ENCODE measurements around the gene ATP5F1B.

Gene ATP5F1B

GRCh38 chr12:56622535-56622934 is 23.2 kb downstream of the ATP5F1B start:
- no peak for DNase-seq (ENCODE audit: low read depth in 2 of 2)

DNA sequence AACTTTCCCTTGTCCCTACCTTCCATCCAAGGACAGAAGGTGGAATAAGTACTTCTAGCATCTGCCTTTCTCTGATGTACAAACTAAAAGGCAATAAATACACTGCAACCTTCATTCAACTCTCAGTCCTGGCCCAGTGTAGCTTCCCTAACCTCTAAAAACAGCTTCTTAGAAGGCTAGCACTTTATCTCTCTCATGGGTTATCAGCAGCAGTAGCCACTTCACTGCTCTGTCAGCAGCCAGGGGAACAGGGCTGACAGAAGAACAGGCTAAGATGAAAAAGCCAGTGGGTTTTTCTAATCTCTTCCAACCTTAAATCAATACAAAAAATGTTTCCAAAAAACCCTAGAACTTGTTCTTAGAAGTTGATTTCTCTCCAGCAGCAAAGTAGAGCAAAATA is 28.9 kb downstream of the ATP5F1B start:
- DNase-seq (ENCODE audit: low read depth in 2 of 2): no peak

DNA sequence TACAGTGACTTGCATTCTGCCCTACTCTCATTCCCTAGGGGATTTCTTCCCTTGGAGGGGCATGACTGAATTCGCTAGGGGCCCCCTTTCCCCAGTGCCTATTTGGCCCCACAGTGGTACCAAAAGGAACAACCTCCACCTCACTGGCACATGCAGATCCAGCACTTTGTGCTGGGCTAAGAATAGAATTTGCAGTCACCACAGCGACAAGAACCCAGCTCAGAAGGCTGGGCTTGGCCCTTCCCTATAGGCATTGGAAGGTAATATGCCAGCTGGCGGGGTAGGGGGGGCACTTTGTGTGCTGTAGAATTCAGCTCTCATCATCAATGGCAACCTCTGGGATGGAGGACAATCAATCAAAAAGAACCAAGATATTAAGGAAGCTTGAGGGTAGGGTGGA is 29.5 kb downstream of the ATP5F1B start:
- no peak for DNase-seq (ENCODE audit: low read depth in 2 of 2)

DNA sequence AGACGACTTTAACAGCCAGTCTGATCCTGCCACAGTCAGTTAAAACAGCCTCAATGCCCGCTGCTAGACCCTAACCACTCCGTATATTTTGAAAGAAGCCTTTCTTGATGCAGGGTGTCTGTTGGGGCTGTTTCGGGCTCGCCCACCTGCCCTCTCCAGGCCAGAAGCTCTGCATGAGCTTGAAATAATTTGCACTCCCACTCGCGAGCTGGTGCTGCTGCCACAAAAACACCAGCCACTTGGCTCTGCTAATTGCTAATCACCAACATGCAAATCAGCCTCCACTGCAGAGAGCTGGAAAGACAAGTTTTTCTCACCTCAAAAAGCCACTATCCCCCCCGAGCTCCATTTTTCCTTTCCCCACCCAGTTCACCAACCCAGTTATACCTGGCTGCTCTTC is 31.2 kb downstream of the ATP5F1B start:
- no peak for DNase-seq (ENCODE audit: low read depth in 2 of 2)

GRCh38 chr12:56604355-56604754 is 41.4 kb downstream of the ATP5F1B start:
- no peak for DNase-seq (ENCODE audit: low read depth in 2 of 2)

- no peak for DNase-seq (ENCODE audit: low read depth in 2 of 2)
These were observed 43.5 kb downstream of the ATP5F1B start for GRCh38 chr12:56602239-56602638.

DNA sequence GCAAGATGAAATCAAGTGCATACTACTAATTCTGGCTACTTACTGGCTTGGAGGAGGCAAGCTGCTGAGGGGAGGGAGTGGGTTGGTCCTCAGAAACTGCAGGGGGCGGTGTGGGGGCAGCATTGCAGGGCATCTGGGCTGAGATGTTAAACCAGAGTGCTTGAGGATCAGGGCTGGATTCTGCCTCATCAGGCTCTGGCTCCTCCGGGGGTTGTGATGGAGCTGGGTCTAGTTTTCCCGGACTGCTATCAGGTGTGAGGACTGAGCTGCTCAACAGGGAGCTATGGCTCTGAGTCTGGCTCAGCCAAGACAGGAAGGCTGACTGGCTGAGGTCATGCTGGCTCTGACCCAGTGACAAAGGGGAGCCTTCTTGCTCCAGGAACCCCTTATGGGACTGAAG is 44.3 kb downstream of the ATP5F1B start:
- DNase-seq (ENCODE audit: low read depth in 2 of 2): peak in 1 of 2 donors; percentile 9

GRCh38 chr12:56600753-56601152 is 45.0 kb downstream of the ATP5F1B start:
- no peak for DNase-seq (ENCODE audit: low read depth in 2 of 2)

DNA sequence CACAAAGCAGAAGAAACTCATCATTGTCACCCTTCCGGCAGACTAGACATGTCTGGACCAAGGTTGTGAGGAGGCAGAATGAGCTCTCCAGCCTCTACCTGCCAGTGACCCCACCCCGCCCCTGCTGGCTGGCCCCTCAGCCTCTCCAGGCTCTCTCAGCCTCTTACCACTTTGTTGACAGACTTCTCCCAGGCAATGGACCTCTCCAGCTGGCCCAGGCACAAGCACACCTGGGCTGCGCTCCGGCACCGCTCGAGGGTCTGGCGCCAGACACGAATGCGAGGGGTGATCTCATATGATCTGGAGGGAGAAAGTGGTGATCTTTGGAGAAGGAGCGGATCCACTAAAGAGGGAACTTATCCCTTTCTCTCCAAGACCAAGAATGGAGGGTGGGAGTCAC is 46.0 kb downstream of the ATP5F1B start:
- DNase-seq (ENCODE audit: low read depth in 2 of 2): no peak

DNA sequence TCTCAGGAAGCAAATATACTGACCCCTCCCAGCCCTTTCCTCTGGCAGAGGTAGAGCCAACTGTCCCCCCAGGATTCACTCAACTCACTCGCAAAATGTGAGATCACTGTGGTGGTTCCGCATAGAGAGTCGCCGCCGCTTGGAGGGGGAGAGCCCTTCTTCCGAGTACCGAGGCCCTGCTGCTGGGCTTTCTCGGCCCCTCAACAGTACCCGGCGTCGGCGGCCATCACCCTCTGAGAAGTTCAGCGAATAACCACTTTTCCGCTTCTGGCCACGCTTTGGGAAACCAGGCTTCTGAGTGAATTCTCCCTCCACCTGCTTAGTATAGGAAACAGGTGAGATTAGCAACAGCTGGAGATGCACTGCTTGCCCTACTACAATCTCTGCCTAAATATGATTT is 46.7 kb downstream of the ATP5F1B start:
- DNase-seq (ENCODE audit: low read depth in 2 of 2): no peak

DNA sequence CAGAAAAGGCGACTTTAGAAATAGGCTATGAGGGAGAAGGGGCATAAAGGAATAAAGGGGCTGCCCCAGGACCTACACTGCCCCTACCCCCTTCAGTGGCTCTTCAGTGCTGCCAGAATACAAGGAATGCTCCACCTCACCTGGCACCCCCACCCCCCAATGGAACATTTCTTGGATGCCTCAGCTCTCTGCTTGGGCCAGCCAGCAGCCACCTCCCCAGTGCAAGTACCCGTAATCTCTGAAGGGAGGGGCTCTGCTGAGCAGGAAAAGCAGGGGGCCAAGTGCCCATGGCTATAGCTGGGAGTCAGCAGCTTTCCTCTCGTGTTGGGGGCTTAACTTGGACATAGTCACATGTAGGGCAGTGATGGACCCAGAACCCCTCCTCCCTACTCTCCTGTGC is 49.0 kb downstream of the ATP5F1B start:
- no peak for DNase-seq (ENCODE audit: low read depth in 2 of 2)

DNA sequence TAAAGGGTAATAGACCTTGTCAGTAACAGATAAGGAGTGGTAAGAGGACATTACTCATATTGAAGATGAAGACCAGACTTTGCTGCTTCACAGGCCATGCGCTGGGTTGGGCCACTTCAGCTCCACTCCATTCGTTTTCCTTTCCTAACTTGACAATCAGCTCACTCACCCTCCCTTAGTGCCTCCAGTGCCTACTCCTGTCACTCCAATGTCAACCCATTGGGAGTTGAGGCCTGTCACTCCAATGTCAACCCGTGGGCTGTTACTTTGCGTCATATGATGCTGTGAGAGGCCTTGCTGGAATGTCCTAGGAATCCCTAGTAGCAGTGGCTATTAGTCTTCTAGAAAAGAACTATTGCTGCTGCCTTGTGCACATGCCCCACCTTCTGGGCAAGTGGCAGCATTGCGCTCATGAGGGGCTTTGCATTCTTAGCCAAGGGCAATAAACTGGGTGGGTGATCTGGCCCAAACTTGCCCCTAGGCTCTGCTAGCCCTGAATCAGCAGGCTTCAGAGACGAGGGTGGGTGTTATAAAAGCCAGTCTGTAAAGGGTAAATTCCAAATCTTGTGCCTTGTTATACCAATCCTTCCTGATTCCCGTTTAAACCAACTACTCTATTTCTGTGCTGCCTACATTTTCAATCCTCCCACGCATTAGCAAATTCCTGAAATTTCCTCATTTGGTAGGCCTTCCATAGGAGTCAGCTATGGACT is 51.7 kb downstream of the ATP5F1B start:
- DNase-seq (ENCODE audit: low read depth in 2 of 2): peak; percentile 38 to 46

GRCh38 chr12:56591961-56592360 is 53.8 kb downstream of the ATP5F1B start:
- no peak for DNase-seq (ENCODE audit: low read depth in 2 of 2)

DNA sequence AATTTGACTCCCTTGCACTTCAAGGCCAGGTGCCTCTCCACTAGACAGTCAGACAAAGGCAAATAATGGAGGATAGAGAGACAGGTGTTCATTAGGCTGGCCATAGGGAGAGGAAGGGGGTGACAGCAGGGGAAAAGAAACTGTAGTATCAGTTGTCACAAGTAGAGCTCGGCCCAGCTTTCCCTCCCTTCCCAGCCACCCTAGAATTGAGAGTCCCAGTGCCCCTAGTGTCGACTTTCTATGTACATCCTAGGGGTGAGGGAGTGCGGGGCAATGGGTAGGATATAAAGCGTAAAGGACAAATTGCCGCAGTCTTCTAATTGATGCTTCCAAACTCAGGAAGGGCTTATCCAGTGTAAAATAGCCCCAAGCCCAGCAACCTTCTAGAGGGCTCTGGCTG is 54.7 kb downstream of the ATP5F1B start:
- no peak for DNase-seq (ENCODE audit: low read depth in 2 of 2)

GRCh38 chr12:56590237-56590830 is 55.5 kb downstream of the ATP5F1B start:
- DNase-seq (ENCODE audit: low read depth in 2 of 2): no peak

GRCh38 chr12:56589783-56590182 is 56.0 kb downstream of the ATP5F1B start:
- DNase-seq (ENCODE audit: low read depth in 2 of 2): no peak

Data from stimulated activated CD4-positive, alpha-beta T cell treated with anti-CD3 and anti-CD28 coated beads, Interleukin-1b, Interleukin-23, amount 100 ng/mL, for 4 hours (primary cell).